SK-N-SH (cell line): ENCODE measurements around the gene TBX4. TPM values are rescaled to one million over a fixed set of nuclear protein-coding genes. Genes with fewer than 3 reads are reported as not detected.

Experiments used
- CTCF ChIA-PET: fragments of 300-600, 350-600 bp; formaldehyde crosslinking; extraction: SDS; loops from one replicate; lab custom pipeline; 2021; lab: Yijun Ruan, JAX
- POLR2A ChIA-PET: fragments of 350-600 bp; sonication (Branson Sonifier 250); formaldehyde crosslinking; extraction: SDS; loops from one replicate; lab custom pipeline; 2020; ENCODE audit warnings: antibody characterized with exemption, inconsistent platforms; lab: Yijun Ruan, JAX
- DNase-seq: peaks from one replicate; pipeline ENCODE4 v3.0.0; 2012
- H2AFZ ChIP-seq: fragments of 200-600 bp; sonication (generic); 2 replicates; pipeline ENCODE4 v1.8.1; 2016; ENCODE audit warnings: antibody characterized with exemption, mild to moderate bottlenecking, low read depth
- H3F3A ChIP-seq: fragments of 200-600 bp; sonication (generic); replicated peaks from 2 replicates; pipeline ENCODE3; 2016; ENCODE audit warnings: antibody characterized with exemption, mild to moderate bottlenecking; ENCODE audit not compliant: insufficient read depth
- H3K27ac ChIP-seq, 2 experiments: fragments of 200-500 bp in 1 of 2; fragments of 200-600 bp in 1 of 2; sonication (Bioruptor generic) in 1 of 2; sonication (generic), shearing (Covaris generic) in 1 of 2; 2 replicates each; pipeline versions ENCODE4 v1.5.1 to v1.6.1; 2014 to 2016; ENCODE audit warnings: low read depth in 2 of 2, inconsistent platforms in 1 of 2, low read length in 1 of 2, mild to moderate bottlenecking in 1 of 2, mixed read lengths in 1 of 2
- H3K27me3 ChIP-seq: fragments of 200-600 bp; sonication (generic), shearing (Covaris generic); 2 replicates; pipeline ENCODE4 v1.6.1; 2016; ENCODE audit warnings: mixed run types; ENCODE audit not compliant: insufficient read depth
- H3K36me3 ChIP-seq, 2 experiments: fragments of 200-500 bp in 1 of 2; fragments of 200-600 bp in 1 of 2; sonication (Bioruptor generic) in 1 of 2; sonication (generic) in 1 of 2; replicated peaks in 1 of 2; 2 replicates each; pipeline versions ENCODE3 to v1.5.1; 2014 to 2016; ENCODE audit warnings: low read length in 1 of 2, mild to moderate bottlenecking in 1 of 2; ENCODE audit not compliant: insufficient read depth in 2 of 2, control insufficient read depth in 1 of 2
- H3K4me1 ChIP-seq, 2 experiments: fragments of 200-500 bp in 1 of 2; fragments of 200-600 bp in 1 of 2; sonication (Bioruptor generic) in 1 of 2; sonication (generic), shearing (Covaris generic) in 1 of 2; 2 replicates each; pipeline versions ENCODE4 v1.5.1 to v1.6.1; 2014 to 2016; ENCODE audit warnings: low read depth in 1 of 2, low read length in 1 of 2, mixed run types in 1 of 2; ENCODE audit not compliant: insufficient read depth in 2 of 2, control insufficient read depth in 1 of 2
- H3K4me2 ChIP-seq: fragments of 200-600 bp; sonication (generic), shearing (Covaris generic); 2 replicates; pipeline ENCODE4 v1.6.1; 2017; ENCODE audit warnings: mixed run types
- H3K4me3 ChIP-seq, 2 experiments: fragments of 200-500 bp in 1 of 2; fragments of 200-600 bp in 1 of 2; sonication (Bioruptor generic) in 1 of 2; sonication (generic), shearing (Covaris generic) in 1 of 2; 2 replicates each; pipeline versions ENCODE4 v1.5.1 to v1.8.1; 2014 to 2016; ENCODE audit warnings: low read depth in 2 of 2, inconsistent platforms in 1 of 2, low read length in 1 of 2, mild to moderate bottlenecking in 1 of 2, mixed read lengths in 1 of 2, moderate library complexity in 1 of 2
- H3K79me2 ChIP-seq: fragments of 200-600 bp; sonication (generic); 2 replicates; pipeline ENCODE4 v1.8.1; 2017; ENCODE audit warnings: mild to moderate bottlenecking; ENCODE audit not compliant: insufficient read depth
- H3K9ac ChIP-seq: fragments of 200-600 bp; sonication (generic); 2 replicates; pipeline ENCODE4 v1.6.1; 2017; ENCODE audit warnings: mixed run types
- H3K9me2 ChIP-seq: fragments of 200-600 bp; sonication (generic); 2 replicates; pipeline ENCODE4 v1.6.1; 2017; ENCODE audit warnings: mixed run types
- H3K9me3 ChIP-seq: fragments of 200-600 bp; sonication (generic); 2 replicates; pipeline ENCODE4 v1.6.1; 2017; ENCODE audit warnings: mixed run types, mild to moderate bottlenecking, moderate library complexity
- H4K20me1 ChIP-seq: fragments of 200-600 bp; sonication (generic); 2 replicates; pipeline ENCODE4 v1.6.1; 2017; ENCODE audit warnings: mild to moderate bottlenecking, mixed run types; ENCODE audit not compliant: insufficient read depth
- CHD2 ChIP-seq: fragments of 150-350 bp; IDR thresholded peaks from 2 replicates; pipeline ENCODE4 v1.6.1; 2018; ENCODE audit warnings: low read length; ENCODE audit not compliant: partially characterized antibody
- FOSL2 ChIP-seq: IDR thresholded peaks from 2 replicates; pipeline ENCODE4 v1.4.0; 2012; ENCODE audit warnings: low read depth, mild to moderate bottlenecking, moderate library complexity, borderline replicate concordance
- FOXJ3 ChIP-seq: sonication (generic); formaldehyde crosslinking; IDR thresholded peaks from 2 replicates; pipeline ENCODE4 v1.5.1; 2020; ENCODE audit warnings: mild to moderate bottlenecking, missing genetic modification reagents
- FOXM1 ChIP-seq: IDR thresholded peaks from 2 replicates; pipeline ENCODE4 v1.4.0; 2012; ENCODE audit warnings: low read depth, mild to moderate bottlenecking
- GATA2 ChIP-seq: sonication (generic); formaldehyde crosslinking; IDR thresholded peaks from 2 replicates; pipeline ENCODE4 v1.5.0; 2020; ENCODE audit warnings: mild to moderate bottlenecking, missing genetic modification reagents
- JUND ChIP-seq: IDR thresholded peaks from 2 replicates; pipeline ENCODE4 v1.4.0; 2012
- MEF2A ChIP-seq: IDR thresholded peaks from 2 replicates; pipeline ENCODE4 v1.4.0; 2012; ENCODE audit warnings: low read depth, borderline replicate concordance
- POLR2AphosphoS5 ChIP-seq: IDR thresholded peaks from 2 replicates; pipeline ENCODE4 v1.6.1; 2012; ENCODE audit warnings: low read depth, low read length
- REST ChIP-seq: IDR thresholded peaks from 2 replicates; pipeline ENCODE4 v1.6.1; 2012; ENCODE audit warnings: mild to moderate bottlenecking, low read depth, low read length, moderate library complexity
- RXRA ChIP-seq: IDR thresholded peaks from 2 replicates; pipeline ENCODE4 v1.4.0; 2012; ENCODE audit warnings: low read depth, mild to moderate bottlenecking, borderline replicate concordance
- SIN3A ChIP-seq: IDR thresholded peaks from 2 replicates; pipeline ENCODE4 v1.6.1; 2012; ENCODE audit warnings: low read depth, mild to moderate bottlenecking, low read length, moderate library complexity, borderline replicate concordance
- TAF1 ChIP-seq: IDR thresholded peaks from 2 replicates; pipeline ENCODE4 v1.6.1; 2012; ENCODE audit warnings: low read depth, mild to moderate bottlenecking, low read length, moderate library complexity, borderline replicate concordance
- WGBS: methylation state at CpG from one replicate; pipeline ENCODE4 v1.1.6; 2017; ENCODE audit warnings: low lambda C conversion rate; 5-methylcytosine and 5-hydroxymethylcytosine counted together
- polyA plus RNA-seq, 3 experiments: library from polyadenylated mRNA; depleted of rRNA; stranded (reverse); fragments of >200 nt; gene quantifications; 2 replicates each; pipeline ENCODE4 v1.2.3, GENCODE V29; 2012
- TF ChIP-seq, protein P1 (sequence below): fragments of 150-350 bp; IDR thresholded peaks from 2 replicates; pipeline ENCODE4 v1.6.1; 2016; ENCODE audit warnings: mild to moderate bottlenecking, low read depth, low read length

The TBX4 gene
- polyA plus RNA-seq, 1 of the 3 experiments (the other 2 are of a cell fraction): 0.02 TPM

DNA sequence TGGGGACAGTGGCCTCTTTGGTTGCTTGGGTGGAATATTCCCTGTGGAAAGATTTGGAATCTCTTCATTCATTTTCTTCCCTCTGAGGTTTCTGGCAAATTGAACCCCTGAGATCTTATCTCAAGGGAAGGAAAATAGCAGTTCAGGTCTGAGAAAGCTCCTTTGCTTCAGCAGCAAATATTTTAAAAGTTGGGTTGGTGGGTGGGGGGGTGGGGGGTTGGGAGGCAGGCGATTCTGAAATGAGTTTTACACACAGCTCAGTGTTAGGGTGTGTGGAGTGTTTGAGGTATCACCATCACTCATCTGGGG, 45.7 kb upstream of the TBX4 start:
- Histone ChIP-seq H3K36me3 (peaks cover 62 to 67% of the 10 kb centered on the region in 2 experiments), H3F3A (peaks cover 49% of the 10 kb centered on the region), H3K9me3 (no peaks in the 10 kb centered on the region), H2AFZ (no peak overlapping the region), H3K27me3 (no peaks in the 10 kb centered on the region), H3K79me2 (peaks cover 61% of the 10 kb centered on the region), H4K20me1 (peaks cover 60% of the 10 kb centered on the region), H3K9me2 (no peaks in the 10 kb centered on the region), H3K4me1 (peaks cover 21 to 39% of the 10 kb centered on the region in 2 experiments), H3K27ac (peak overlapping the region in 1 of 2 experiments; percentile 41; a peak in 1 of 4 replicates), H3K4me2 (peak overlapping the region; percentile 66; the same call in 1 of the 2 replicates), H3K9ac (no peak overlapping the region), H3K4me3 (no peak overlapping the region)
- ChIA-PET CTCF (interaction anchor here (0.8 to 16.4 kb wide), 5 partner anchors 9 to 690 kb away, joined by 3 to 318 read pairs (median 4); no protein-coding TSS in a partner anchor), POLR2A (no interaction called here)
- 88% methylated on average over 1 of the region's 1 CpG for WGBS
- DNase-seq: no peak
- TF ChIP-seq MEF2A (no peak), GATA2 (CRISPR knock-in tag) (no peak), RXRA (no peak), FOXM1 (no peak), TAF1 (no peak)
- TF ChIP-seq, protein P1, sequence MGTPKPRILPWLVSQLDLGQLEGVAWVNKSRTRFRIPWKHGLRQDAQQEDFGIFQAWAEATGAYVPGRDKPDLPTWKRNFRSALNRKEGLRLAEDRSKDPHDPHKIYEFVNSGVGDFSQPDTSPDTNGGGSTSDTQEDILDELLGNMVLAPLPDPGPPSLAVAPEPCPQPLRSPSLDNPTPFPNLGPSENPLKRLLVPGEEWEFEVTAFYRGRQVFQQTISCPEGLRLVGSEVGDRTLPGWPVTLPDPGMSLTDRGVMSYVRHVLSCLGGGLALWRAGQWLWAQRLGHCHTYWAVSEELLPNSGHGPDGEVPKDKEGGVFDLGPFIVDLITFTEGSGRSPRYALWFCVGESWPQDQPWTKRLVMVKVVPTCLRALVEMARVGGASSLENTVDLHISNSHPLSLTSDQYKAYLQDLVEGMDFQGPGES: no peak

GRCh38 chr17:61406971-61407911, 45.0 kb upstream of the TBX4 start:
- peaks cover 62 to 67% of the 10 kb centered on the region in 2 experiments for H3K36me3 ChIP-seq
- no peaks in the 10 kb centered on the region for H3K27me3 ChIP-seq
- H3K9ac ChIP-seq: no peak overlapping the region
- peak overlapping the region; percentile 41 to 47; a peak in 2 of 4 replicates for H3K27ac ChIP-seq
- H4K20me1 ChIP-seq: peaks cover 55% of the 10 kb centered on the region
- H3F3A ChIP-seq: peaks cover 57% of the 10 kb centered on the region
- ChIA-PET CTCF (interaction anchor here (0.8 to 16.4 kb wide), 6 partner anchors 10 to 691 kb away, joined by 3 to 318 read pairs (median 4); no protein-coding TSS in a partner anchor), POLR2A (no interaction called here)
- peaks cover 54% of the 10 kb centered on the region for H3K79me2 ChIP-seq
- peak; percentile 41 for DNase-seq
- no peak overlapping the region for H2AFZ ChIP-seq
- 68% methylated on average over 8 of the region's 8 CpGs for WGBS
- H3K4me1 ChIP-seq: peaks cover 21 to 33% of the 10 kb centered on the region in 2 experiments
- no peak for TF ChIP-seq FOXJ3 (CRISPR knock-in tag)
- TF ChIP-seq SIN3A: no peak
- TF ChIP-seq REST: no peak
- no peak for TF ChIP-seq FOXM1
- TF ChIP-seq POLR2AphosphoS5: peak; percentile 53; the same call in 1 of the 2 replicates
- no peak for TF ChIP-seq JUND
- TF ChIP-seq CHD2: no peak
- no peak for TF ChIP-seq FOSL2
- H3K4me2 ChIP-seq: peak overlapping the region; percentile 66; the same call in 1 of the 2 replicates
- H3K9me3 ChIP-seq: no peaks in the 10 kb centered on the region
- H3K9me2 ChIP-seq: no peaks in the 10 kb centered on the region
- H3K4me3 ChIP-seq: no peak overlapping the region
